ENCODE data around the gene ARL15. TPM values are rescaled to one million over a fixed set of nuclear protein-coding genes. Genes with fewer than 3 reads are reported as not detected.

The ARL15 gene
- total and polyA plus RNA-seq, 2 donors (not counting 1 experiment from before 2014, with no cell fraction given) = 5.8 to 20.5 TPM

DNA sequence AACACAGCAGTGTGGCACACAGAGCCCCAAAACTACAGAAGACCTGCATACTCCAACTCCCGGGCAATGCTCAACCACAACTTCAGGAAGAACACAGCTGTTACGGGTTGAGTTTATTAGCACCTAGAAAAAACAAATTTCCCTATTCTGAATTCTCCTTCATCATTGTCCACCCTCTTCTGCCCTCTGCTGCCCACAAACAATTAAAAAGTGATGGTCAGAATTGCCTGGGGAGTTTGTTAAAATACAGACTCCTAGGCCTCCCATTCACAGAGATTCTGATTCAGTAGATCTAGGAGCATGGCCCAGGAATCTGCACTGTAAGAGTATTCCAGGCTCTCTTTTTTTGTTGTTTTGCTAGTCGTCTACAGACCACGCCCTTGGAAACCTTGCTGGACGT lies 439.3 kb downstream of the ARL15 start:
- Histone ChIP-seq H3K36me3 (replicated peaks in 1 of 2; ENCODE audit: control extremely low read depth in 1 of 2, control insufficient read depth in 1 of 2, extremely low read depth in 1 of 2, insufficient read depth in 2 of 2, low read length in 1 of 2) (no peaks in the 10 kb centered on the region), H3K9ac (ENCODE audit: low read length) (no peak overlapping the region), H3K4me1 (ENCODE audit: control insufficient read depth in 2 of 2, insufficient read depth in 2 of 2, low read length in 2 of 2) (no peaks in the 10 kb centered on the region), H3K79me2 (ENCODE audit: control insufficient read depth, insufficient read depth, low read length) (no peaks in the 10 kb centered on the region), H3K27ac (ENCODE audit: low read length in 2 of 2) (no peak overlapping the region), H3K4me3 (ENCODE audit: control extremely low read depth in 1 of 5, extremely low read depth in 1 of 5, insufficient read depth in 1 of 5, low read depth in 2 of 5, low read length in 4 of 5) (no peak overlapping the region), H3K4me2 (replicated peaks; ENCODE audit: low read depth, low read length, poor library complexity, severe bottlenecking) (no peak overlapping the region), H3K9me3 (ENCODE audit: control extremely low read depth in 1 of 3, control insufficient read depth in 2 of 3, insufficient read depth in 1 of 3, low read length in 2 of 3) (peaks cover 0 to 6% (median 0%) of the 10 kb centered on the region in 3 donors), H3K27me3 (replicated peaks in 1 of 4; ENCODE audit: control extremely low read depth in 1 of 4, control insufficient read depth in 3 of 4, insufficient read depth in 4 of 4, low read length in 3 of 4) (no peaks in the 10 kb centered on the region), H2AFZ (ENCODE audit: insufficient read depth, low read depth, low read length, poor library complexity, severe bottlenecking) (no peak overlapping the region), H4K20me1 (ENCODE audit: control insufficient read depth, insufficient read depth, low read length, poor library complexity, severe bottlenecking) (no peaks in the 10 kb centered on the region)
- no peak overlapping the region for H3K4me3 Mint-ChIP-seq
- POLR2A ChIA-PET = no interaction called here
- 100% methylated on average over 2 of the region's 5 CpGs for WGBS (ENCODE audit: insufficient coverage)
- CTCF ChIA-PET = no interaction called here
- H3K27ac Mint-ChIP-seq = no peak overlapping the region
- no peaks in the 10 kb centered on the region for H3K9me3 Mint-ChIP-seq (ENCODE audit: insufficient read depth)
- no peak for DNase-seq
- peaks cover 3% of the 10 kb centered on the region for H3K27me3 Mint-ChIP-seq
- intact Hi-C loops (cut with micrococcal nuclease) = no loop called here
- TF ChIP-seq EZH2 (IDR thresholded peaks at IDR 0.05; ENCODE audit: borderline replicate concordance, insufficient read depth, low read depth, low read length, poor library complexity, severe bottlenecking) = no peak
- no peak for TF ChIP-seq CTCF (IDR thresholded peaks at IDR 0.05)
- H3K4me1 Mint-ChIP-seq = no peaks in the 10 kb centered on the region
- no peak for ATAC-seq (ENCODE audit: low read depth)

DNA sequence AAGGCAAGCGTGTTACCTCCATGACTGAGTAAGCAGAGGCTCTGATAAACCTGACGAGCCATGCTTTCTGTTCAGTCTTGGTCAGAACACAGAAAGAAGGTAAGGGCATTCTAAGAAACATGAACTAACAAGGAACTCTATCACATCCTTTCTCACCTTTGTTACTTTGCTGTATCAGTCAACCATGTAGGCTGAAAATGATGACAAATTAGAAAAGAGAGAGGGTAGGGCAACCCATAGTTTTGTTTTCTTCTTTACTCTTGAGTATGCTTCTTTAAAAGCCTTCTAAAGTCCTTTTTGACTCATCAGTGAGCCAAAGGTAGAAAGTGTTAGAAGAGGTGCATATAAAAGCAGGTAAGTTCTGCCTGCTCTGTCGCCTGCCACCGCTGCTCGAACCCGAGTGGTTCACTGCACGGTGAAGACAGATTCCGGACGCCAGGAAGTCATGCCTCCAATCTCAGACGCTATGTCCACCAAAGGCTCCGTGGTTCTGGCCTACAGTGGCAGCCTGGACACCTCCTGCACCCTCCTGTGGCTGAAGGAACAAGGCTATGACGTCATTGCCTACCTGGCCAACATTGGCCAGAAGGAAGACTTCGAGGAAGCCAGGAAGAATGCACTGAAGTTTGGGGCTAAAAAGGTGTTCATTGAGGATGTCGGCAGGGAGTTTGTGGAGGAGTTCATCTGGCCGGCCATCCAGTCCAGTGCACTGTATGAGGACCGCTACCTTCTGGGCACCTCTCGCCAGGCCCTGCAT lies 451.5 kb downstream of the ARL15 start:
- no peak for TF ChIP-seq EZH2 (IDR thresholded peaks at IDR 0.05; ENCODE audit: borderline replicate concordance, insufficient read depth, low read depth, low read length, poor library complexity, severe bottlenecking)
- TF ChIP-seq CTCF (IDR thresholded peaks at IDR 0.05) = no peak
- 89% methylated on average over 17 of the region's 17 CpGs for WGBS (ENCODE audit: insufficient coverage)
- H3K9me3 ChIP-seq (ENCODE audit: control extremely low read depth in 1 of 3, control insufficient read depth in 2 of 3, insufficient read depth in 1 of 3, low read length in 2 of 3) = peaks cover 0 to 13% (median 7%) of the 10 kb centered on the region in 3 donors
- H3K4me2 ChIP-seq (replicated peaks; ENCODE audit: low read depth, low read length, poor library complexity, severe bottlenecking) = no peak overlapping the region
- POLR2A ChIA-PET = no interaction called here
- no peaks in the 10 kb centered on the region for H4K20me1 ChIP-seq (ENCODE audit: control insufficient read depth, insufficient read depth, low read length, poor library complexity, severe bottlenecking)
- no peak overlapping the region for H3K27ac Mint-ChIP-seq
- DNase-seq = no peak
- no peaks in the 10 kb centered on the region for H3K4me1 Mint-ChIP-seq
- no peak overlapping the region for H2AFZ ChIP-seq (ENCODE audit: insufficient read depth, low read depth, low read length, poor library complexity, severe bottlenecking)
- H3K4me3 Mint-ChIP-seq = no peak overlapping the region
- H3K4me3 ChIP-seq (ENCODE audit: control extremely low read depth in 1 of 5, extremely low read depth in 1 of 5, insufficient read depth in 1 of 5, low read depth in 2 of 5, low read length in 4 of 5) = no peak overlapping the region
- no peak overlapping the region for H3K9ac ChIP-seq (ENCODE audit: low read length)
- no peaks in the 10 kb centered on the region for H3K4me1 ChIP-seq (ENCODE audit: control insufficient read depth in 2 of 2, insufficient read depth in 2 of 2, low read length in 2 of 2)
- H3K79me2 ChIP-seq (ENCODE audit: control insufficient read depth, insufficient read depth, low read length) = no peaks in the 10 kb centered on the region
- CTCF ChIA-PET = no interaction called here
- ATAC-seq (ENCODE audit: low read depth) = no peak
- H3K9me3 Mint-ChIP-seq (ENCODE audit: insufficient read depth) = peaks cover 5% of the 10 kb centered on the region
- H3K27ac ChIP-seq (ENCODE audit: low read length in 2 of 2) = no peak overlapping the region
- no peaks in the 10 kb centered on the region for H3K27me3 Mint-ChIP-seq
- intact Hi-C loops (cut with micrococcal nuclease) = no loop called here
- H3K36me3 ChIP-seq (replicated peaks in 1 of 2; ENCODE audit: control extremely low read depth in 1 of 2, control insufficient read depth in 1 of 2, extremely low read depth in 1 of 2, insufficient read depth in 2 of 2, low read length in 1 of 2) = no peaks in the 10 kb centered on the region
- H3K27me3 ChIP-seq (replicated peaks in 1 of 4; ENCODE audit: control extremely low read depth in 1 of 4, control insufficient read depth in 3 of 4, insufficient read depth in 4 of 4, low read length in 3 of 4) = peaks cover 0 to 2% (median 0%) of the 10 kb centered on the region in 4 experiments

Data from B cell (primary cell).